Left lung (tissue), 10 donors: ENCODE measurements around the gene ARHGAP8. TPM values are rescaled to one million over a fixed set of nuclear protein-coding genes. Genes with fewer than 3 reads are reported as not detected.

Source experiments
- ATAC-seq: fragments of 200-7000 bp; cut with Tn5 transposase; one replicate; pipeline ENCODE4 v1.9.1; 2020; ENCODE audit warnings: moderate library complexity
- DNase-seq, 4 donors: peaks; one replicate each; pipeline ENCODE4 v3.0.0-alpha.2; 2013 to 2020
- H3K27ac ChIP-seq, 2 donors: fragments of 200-600 bp; sonication (generic) in 1 of 2; one replicate each; pipeline versions ENCODE4 v1.5.0 to v1.8.0; 2020 to 2021
- H3K27me3 ChIP-seq, 2 donors: fragments of 200-600 bp; sonication (generic) in 1 of 2; one replicate each; pipeline versions ENCODE4 v1.5.0 to v1.8.0; 2020 to 2021
- H3K36me3 ChIP-seq, 2 donors: fragments of 200-600 bp; sonication (generic) in 1 of 2; one replicate each; pipeline versions ENCODE4 v1.5.0 to v1.8.0; 2020 to 2021
- H3K4me1 ChIP-seq, 2 donors: fragments of 200-600 bp; one replicate each; pipeline ENCODE4 v1.8.0; 2021
- H3K4me3 ChIP-seq, 2 donors: fragments of 200-600 bp; sonication (generic) in 1 of 2; one replicate each; pipeline versions ENCODE4 v1.5.0 to v1.8.0; 2020 to 2021; ENCODE audit warnings: mild to moderate bottlenecking in 1 of 2
- H3K9me3 ChIP-seq, 2 donors: fragments of 200-600 bp; sonication (generic) in 1 of 2; one replicate each; pipeline versions ENCODE4 v1.5.0 to v1.8.0; 2020 to 2021
- CTCF ChIP-seq, 2 donors: fragments of 200-600 bp; sonication (generic) in 1 of 2; IDR thresholded peaks; one replicate each; pipeline versions ENCODE4 v1.5.0 to v1.8.0; 2021; ENCODE audit warnings: antibody characterized with exemption in 2 of 2
- intact Hi-C, 2 donors: fragments of 100-400 bp; cut with DNase I; formaldehyde crosslinking; loops; one replicate each; pipeline versions ENCODE4 v1.11.2 to v1.14.2; 2022
- polyA plus RNA-seq, 6 donors: library from polyadenylated mRNA; unstranded; fragments of 120-200 nt; gene quantifications; one replicate each; pipeline ENCODE4 v1.2.1, GENCODE V29; 2013; ENCODE audit not compliant: insufficient read length in 6 of 6
- total RNA-seq, 2 donors: library from RNA; stranded (reverse); fragmentation: NEBNext Ultra II Directional; extraction: Animal tissue kit (Norgen Biotek cat#: 25700); gene quantifications; one replicate each; pipeline ENCODE4 v1.2.1, GENCODE V29; 2021
- donor health status: DM: no; HTN: yes; CAD: no.
- donor health status: DM: no; HTN: no; CAD: no.

ARHGAP8 gene
- total and polyA plus RNA-seq, 8 donors, result 18.3 to 47.0 (median 35.0) TPM

- DNase-seq (peak in 1 of 4 donors; percentile 70), ATAC-seq (peak; percentile 33)
- Histone ChIP-seq H3K4me3 (no peak overlapping the region), H3K9me3 (no peaks in the 10 kb centered on the region), H3K36me3 (no peaks in the 10 kb centered on the region), H3K27ac (no peak overlapping the region), H3K27me3 (no peaks in the 10 kb centered on the region), H3K4me1 (peaks cover 0 to 3% of the 10 kb centered on the region in 2 donors)
- TF ChIP-seq CTCF (IDR thresholded peaks at IDR 0.05), result no peak
- intact Hi-C loops, result no loop called here
Measured at GRCh38 chr22:44765571-44766285, 13.4 kb downstream of the ARHGAP8 start.

DNA sequence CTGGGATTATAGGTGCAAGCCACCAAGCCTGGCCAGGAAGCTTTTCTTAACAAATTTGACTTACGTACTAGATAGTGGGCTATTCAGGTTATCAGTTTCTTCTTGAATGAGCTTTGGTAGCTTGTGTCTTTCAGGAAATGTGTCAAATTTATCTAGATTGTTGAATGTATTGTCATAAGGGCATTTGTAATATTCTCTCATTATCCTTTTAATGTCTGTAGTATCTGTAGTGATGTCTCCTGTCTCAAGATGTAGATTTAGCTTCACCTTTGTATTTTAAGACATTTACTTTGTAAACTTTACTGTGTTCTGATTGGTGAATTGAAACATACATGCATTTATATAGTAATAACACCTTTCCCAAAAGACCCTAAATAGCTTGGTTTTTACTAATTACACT, 20.7 kb downstream of the ARHGAP8 start:
- intact Hi-C loops, result no loop called here
- no peak for TF ChIP-seq CTCF (IDR thresholded peaks at IDR 0.05)
- no peak for ATAC-seq
- Histone ChIP-seq H3K4me1 (no peaks in the 10 kb centered on the region), H3K9me3 (peaks cover 0 to 13% of the 10 kb centered on the region in 2 donors), H3K27me3 (no peaks in the 10 kb centered on the region), H3K4me3 (no peak overlapping the region), H3K36me3 (no peaks in the 10 kb centered on the region), H3K27ac (no peak overlapping the region)
- no peak for DNase-seq

DNA sequence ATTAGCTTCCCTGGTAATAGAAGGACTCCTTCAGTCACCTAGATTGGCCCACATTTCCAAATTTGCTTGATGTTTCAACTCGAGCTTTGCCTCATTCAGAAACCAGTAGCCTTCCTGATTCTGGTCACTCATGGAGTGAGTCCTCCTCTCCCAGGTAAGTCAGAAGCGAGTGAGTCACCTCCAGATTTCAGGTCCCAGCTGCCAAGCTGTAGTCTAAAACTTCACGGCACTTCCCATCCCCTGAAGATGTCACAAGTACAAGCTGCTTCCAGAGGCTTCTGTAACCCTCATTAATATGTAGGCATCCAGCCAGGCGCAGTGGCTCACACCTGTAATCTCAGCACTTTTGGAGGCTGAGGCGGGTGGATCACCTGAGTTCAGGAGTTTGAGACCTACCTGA, 23.5 kb downstream of the ARHGAP8 start:
- Histone ChIP-seq H3K4me1 (no peaks in the 10 kb centered on the region), H3K36me3 (no peaks in the 10 kb centered on the region), H3K27ac (no peak overlapping the region), H3K9me3 (peaks cover 0 to 13% of the 10 kb centered on the region in 2 donors), H3K4me3 (no peak overlapping the region), H3K27me3 (peaks cover 0 to 6% of the 10 kb centered on the region in 2 donors)
- ATAC-seq (no peak), DNase-seq (no peak)
- no peak for TF ChIP-seq CTCF (IDR thresholded peaks at IDR 0.05)
- intact Hi-C loops, result no loop called here

- no peak overlapping the region for H3K27ac ChIP-seq
- peak; percentile 68 for ATAC-seq
Measured at GRCh38 chr22:44776605-44777363, 24.4 kb downstream of the ARHGAP8 start.

More at GRCh38 chr22:44776605-44777363, 24.4 kb downstream of the ARHGAP8 start:
- peaks cover 0 to 13% of the 10 kb centered on the region in 2 donors for H3K9me3 ChIP-seq
- no peak for TF ChIP-seq CTCF (IDR thresholded peaks at IDR 0.05)
- no peaks in the 10 kb centered on the region for H3K4me1 ChIP-seq
- no peak overlapping the region for H3K4me3 ChIP-seq
- intact Hi-C loops, result no loop called here
- H3K36me3 ChIP-seq, result no peaks in the 10 kb centered on the region
- no peak for DNase-seq
- H3K27me3 ChIP-seq, result peaks cover 0 to 7% of the 10 kb centered on the region in 2 donors
